Testis (tissue), 3 donors: Measurements from ENCODE around the gene PRDM15. TPM values are rescaled to one million over a fixed set of nuclear protein-coding genes. Genes with fewer than 3 reads are reported as not detected.

ENCODE experiments used
- DNase-seq: peaks from one replicate; pipeline ENCODE4 v3.0.0-alpha.2; 2019
- H3K27ac ChIP-seq, 2 donors: fragments of 200-600 bp; sonication (generic); one replicate each; pipeline ENCODE4 v1.5.1; 2019
- H3K27me3 ChIP-seq: fragments of 200-600 bp; sonication (generic); one replicate; pipeline ENCODE4 v1.5.1; 2019
- H3K36me3 ChIP-seq: fragments of 200-600 bp; sonication (generic); one replicate; pipeline ENCODE4 v1.5.1; 2017; ENCODE audit warnings: low read depth; ENCODE audit errors: missing control alignments
- H3K4me1 ChIP-seq: fragments of 200-600 bp; sonication (generic); one replicate; pipeline ENCODE4 v1.5.1; 2019
- H3K4me3 ChIP-seq, 2 donors: fragments of 200-600 bp; sonication (generic); one replicate each; pipeline ENCODE4 v1.5.1; 2017 to 2019
- H3K9me3 ChIP-seq: fragments of 200-600 bp; sonication (generic); one replicate; pipeline ENCODE4 v1.5.1; 2017
- CTCF ChIP-seq, 3 experiments: fragments of 450-650 bp in 2 of 3; fragments of 200-600 bp in 1 of 3; sonication (generic) in 1 of 3; IDR thresholded peaks; one replicate each; pipeline ENCODE4 v1.5.1; 2016 to 2019; ENCODE audit warnings: antibody characterized with exemption in 3 of 3, mild to moderate bottlenecking in 2 of 3, moderate library complexity in 1 of 3
- POLR2A ChIP-seq: fragments of 450-650 bp; IDR thresholded peaks from one replicate; pipeline ENCODE4 v1.6.1; 2017; ENCODE audit warnings: antibody characterized with exemption, mild to moderate bottlenecking, moderate library complexity
- whole genome bisulfite sequencing, 2 donors: methylation state at CpG; one replicate each; pipeline ENCODE4 v1.1.5; 2018; 5-methylcytosine and 5-hydroxymethylcytosine counted together
- intact Hi-C: fragments of 100-400 bp; cut with DNase I; formaldehyde crosslinking; loops from one replicate; pipeline ENCODE4 v1.15.1; 2023; ENCODE audit warnings: low total_unique reads
- polyA plus RNA-seq: library from polyadenylated mRNA; stranded (reverse); fragments of 350-450 nt; fragmentation: Illumina TruSeq; extraction: RNeasy Lipid Tissue Mini Kit (QIAGEN cat#74804); gene quantifications from one replicate; pipeline ENCODE4 v1.2.3, GENCODE V29; 2014; ENCODE audit warnings: low read depth, low replicate concordance; ENCODE audit not compliant: insufficient read depth
- total RNA-seq, 2 donors: library from RNA; depleted of rRNA; stranded (reverse); fragments of >200 nt; gene quantifications; one replicate each; pipeline ENCODE4 v1.2.3, GENCODE V29; 2016

Gene PRDM15
- total and polyA plus RNA-seq, 3 donors from 2014 or later, result 8.2 to 21.4 (median 18.8) TPM

GRCh38 chr21:41830764-41831452, 48.2 kb downstream of the PRDM15 start:
- 85 to 86% methylated on average over 5 to 21 of the region's 21 CpGs for WGBS, 2 donors
- H3K9me3 ChIP-seq, result no peaks in the 10 kb centered on the region
- no peak for TF ChIP-seq CTCF (IDR thresholded peaks at IDR 0.05)
- TF ChIP-seq POLR2A, result no peak
- no peaks in the 10 kb centered on the region for H3K27me3 ChIP-seq
- no peak overlapping the region for H3K27ac ChIP-seq
- H3K4me3 ChIP-seq, result no peak overlapping the region
- no peak for DNase-seq
- intact Hi-C loops, result no loop called here
- no peaks in the 10 kb centered on the region for H3K36me3 ChIP-seq
- no peaks in the 10 kb centered on the region for H3K4me1 ChIP-seq

GRCh38 chr21:41830145-41830707, 48.9 kb downstream of the PRDM15 start:
- no peak for TF ChIP-seq POLR2A
- no peaks in the 10 kb centered on the region for H3K36me3 ChIP-seq
- no peak overlapping the region for H3K27ac ChIP-seq
- intact Hi-C loops, result no loop called here
- H3K9me3 ChIP-seq, result no peaks in the 10 kb centered on the region
- 96 to 100% methylated on average over 2 of the region's 2 CpGs for WGBS, 2 donors
- no peaks in the 10 kb centered on the region for H3K4me1 ChIP-seq
- H3K27me3 ChIP-seq, result no peaks in the 10 kb centered on the region
- H3K4me3 ChIP-seq, result no peak overlapping the region
- no peak for DNase-seq

- no peak for TF ChIP-seq POLR2A
- no peak for TF ChIP-seq CTCF (IDR thresholded peaks at IDR 0.05)
- Histone ChIP-seq H3K9me3 (no peaks in the 10 kb centered on the region), H3K27me3 (no peaks in the 10 kb centered on the region), H3K36me3 (no peaks in the 10 kb centered on the region), H3K4me3 (no peak overlapping the region), H3K27ac (no peak overlapping the region), H3K4me1 (no peaks in the 10 kb centered on the region)
- intact Hi-C loops, result no loop called here
- WGBS, 2 donors, result 64 to 67% methylated on average over 3 of the region's 3 CpGs
- DNase-seq, result no peak
These were observed 50.2 kb downstream of the PRDM15 start for GRCh38 chr21:41828884-41829360.

GRCh38 chr21:41827951-41828883, 50.9 kb downstream of the PRDM15 start:
- intact Hi-C loops, result no loop called here
- WGBS, 2 donors, result 80 to 89% methylated on average over 29 to 42 of the region's 42 CpGs

More at GRCh38 chr21:41827951-41828883, 50.9 kb downstream of the PRDM15 start:
- H3K27me3 ChIP-seq, result no peaks in the 10 kb centered on the region
- H3K4me1 ChIP-seq, result no peaks in the 10 kb centered on the region
- no peak overlapping the region for H3K27ac ChIP-seq
- TF ChIP-seq POLR2A (no peak), CTCF (IDR thresholded peaks at IDR 0.05) (no peak)
- no peaks in the 10 kb centered on the region for H3K36me3 ChIP-seq
- H3K4me3 ChIP-seq, result no peak overlapping the region
- DNase-seq, result no peak
- H3K9me3 ChIP-seq, result no peaks in the 10 kb centered on the region
